Fibroblast of skin of scalp (primary cell): ENCODE measurements around the gene SURF1.

Source experiments
- DNase-seq: peaks from one replicate; pipeline ENCODE4 v3.0.0-alpha.2; 2013

Gene SURF1

GRCh38 chr9:133361507-133362092 lies 5.3 kb upstream of the SURF1 start:
- no peak for DNase-seq

GRCh38 chr9:133360400-133361393 lies 4.4 kb upstream of the SURF1 start:
- DNase-seq: no peak

GRCh38 chr9:133359399-133360175 lies 3.3 kb upstream of the SURF1 start:
- peak; percentile 31 for DNase-seq

- no peak for DNase-seq
These were observed 1.4 kb upstream of the SURF1 start for GRCh38 chr9:133357656-133358055.

GRCh38 chr9:133355881-133356357 lies 368 bp downstream of the SURF1 start:
- no peak for DNase-seq

GRCh38 chr9:133354766-133355165 lies 1.5 kb downstream of the SURF1 start:
- DNase-seq: no peak

- no peak for DNase-seq
These were observed 2.7 kb downstream of the SURF1 start for GRCh38 chr9:133353548-133353947.

GRCh38 chr9:133352635-133353340 lies 3.5 kb downstream of the SURF1 start:
- DNase-seq: no peak

GRCh38 chr9:133351908-133352634 lies 4.2 kb downstream of the SURF1 start:
- DNase-seq: peak; percentile 70

- DNase-seq: peak; percentile 33
These were observed 4.8 kb downstream of the SURF1 start for GRCh38 chr9:133351526-133351907.

GRCh38 chr9:133349965-133350616 lies 6.2 kb downstream of the SURF1 start:
- DNase-seq: no peak

GRCh38 chr9:133348718-133349573 lies 7.3 kb downstream of the SURF1 start:
- no peak for DNase-seq

GRCh38 chr9:133347985-133348717 lies 8.1 kb downstream of the SURF1 start, which contains the start of the genes MED22 and RPL7A:
Gene MED22 (minus strand): TSS chr9:133348131. CDS start chr9:133346662, 1,469 bp downstream.
Gene RPL7A (plus strand): TSS chr9:133348218. CDS start chr9:133348244, 26 bp downstream.
- peak; percentile 97 for DNase-seq

- DNase-seq: peak; percentile 24
These were observed 8.7 kb downstream of the SURF1 start for GRCh38 chr9:133347515-133347984.

GRCh38 chr9:133346021-133346785 lies 10.1 kb downstream of the SURF1 start:
- no peak for DNase-seq

- DNase-seq: no peak
These were observed 10.7 kb downstream of the SURF1 start for GRCh38 chr9:133345596-133345995.

GRCh38 chr9:133344979-133345378 lies 11.3 kb downstream of the SURF1 start:
- no peak for DNase-seq

- no peak for DNase-seq
These were observed 12.2 kb downstream of the SURF1 start for GRCh38 chr9:133344071-133344470.
